Fibroblast of skin of right quadriceps (primary cell): ENCODE data around the gene FBXL2.

Source experiments
- DNase-seq: peaks from one replicate; pipeline ENCODE4 v3.0.0-alpha.2; 2013

The FBXL2 gene

DNA sequence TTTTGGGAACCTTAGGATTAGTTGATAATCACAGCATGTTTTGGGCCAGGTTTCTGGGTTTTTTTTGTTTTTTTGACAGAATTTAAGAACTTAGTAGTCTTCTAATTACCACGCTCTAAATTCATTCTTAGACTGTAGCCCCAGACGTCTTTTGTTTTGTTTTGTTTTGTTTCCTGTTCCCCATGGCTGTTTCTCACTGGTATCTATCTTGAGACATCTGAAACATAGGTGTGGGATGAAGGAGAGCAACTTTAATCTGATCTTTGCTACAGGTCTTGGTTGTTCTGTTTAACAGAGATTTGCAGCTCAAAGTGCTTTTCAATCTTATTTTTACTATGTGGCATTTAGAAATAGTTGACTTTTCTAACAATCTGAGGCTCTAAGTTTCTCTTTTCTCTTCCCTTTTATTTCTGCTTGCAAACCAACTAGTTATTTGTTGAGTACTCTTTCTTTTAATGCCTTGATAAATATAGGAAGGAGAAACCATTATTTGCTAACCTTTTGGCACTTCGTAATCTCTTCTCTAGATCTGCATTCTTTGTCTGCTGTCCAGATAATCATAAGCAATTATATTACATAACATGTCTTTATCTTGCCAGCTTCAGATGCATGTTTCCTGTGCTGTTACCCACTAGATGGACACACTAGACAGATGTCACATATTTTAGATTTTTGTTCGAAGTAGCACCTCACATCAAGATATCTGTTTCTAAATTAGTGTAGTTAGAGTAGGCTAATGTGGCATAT lies 40.9 kb downstream of the FBXL2 start:
- DNase-seq = peak; percentile 2

DNA sequence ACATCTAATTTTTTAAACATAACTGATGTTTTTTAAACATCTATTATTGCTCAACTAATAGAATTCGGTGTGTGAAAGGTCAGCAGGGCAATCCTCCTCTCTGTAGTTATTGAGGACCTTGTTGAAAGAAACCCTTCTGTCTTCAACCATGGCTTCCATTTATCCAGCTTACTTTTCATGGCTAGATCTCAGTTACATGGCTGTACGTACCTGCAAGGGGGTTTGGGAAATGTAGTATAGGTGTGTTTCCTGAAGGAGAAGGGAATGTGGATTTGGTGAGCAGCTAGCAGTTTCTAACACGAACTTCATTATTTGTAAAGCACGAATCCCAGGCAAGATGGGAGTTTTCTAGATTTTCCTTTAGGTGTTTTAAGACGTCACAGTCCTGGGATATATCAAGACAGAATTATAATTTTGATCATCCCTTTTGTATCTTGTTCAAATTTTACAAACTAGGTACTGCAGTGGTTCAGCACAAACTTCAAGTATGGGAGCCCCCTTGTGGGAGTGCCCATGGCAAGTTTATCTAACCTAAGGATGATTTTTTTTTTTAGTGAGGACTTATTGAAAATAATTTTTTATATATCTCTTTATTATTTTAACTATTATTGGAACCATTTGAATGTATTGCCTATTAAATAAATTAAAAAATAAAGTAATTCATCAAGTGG lies 41.6 kb downstream of the FBXL2 start:
- DNase-seq = peak; percentile 3

DNA sequence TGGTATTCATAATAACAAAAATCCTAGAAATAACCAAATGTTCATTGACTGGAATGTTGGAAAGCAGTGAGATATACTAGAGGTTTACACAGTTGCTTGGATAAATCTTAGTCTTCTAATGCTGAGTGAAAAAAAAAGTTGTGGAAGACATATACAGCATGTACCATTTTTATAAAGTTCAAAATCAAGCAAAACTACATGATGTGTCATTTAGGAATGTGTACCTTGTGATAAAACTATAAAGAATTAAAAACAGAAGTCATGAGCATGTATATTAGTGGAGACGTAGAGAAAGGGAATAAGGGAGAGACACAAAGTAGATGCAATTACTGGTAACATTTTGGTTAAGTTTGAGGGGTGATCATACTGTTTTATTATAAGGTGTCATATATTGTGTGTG lies 45.2 kb downstream of the FBXL2 start:
- DNase-seq = peak; percentile 3

DNA sequence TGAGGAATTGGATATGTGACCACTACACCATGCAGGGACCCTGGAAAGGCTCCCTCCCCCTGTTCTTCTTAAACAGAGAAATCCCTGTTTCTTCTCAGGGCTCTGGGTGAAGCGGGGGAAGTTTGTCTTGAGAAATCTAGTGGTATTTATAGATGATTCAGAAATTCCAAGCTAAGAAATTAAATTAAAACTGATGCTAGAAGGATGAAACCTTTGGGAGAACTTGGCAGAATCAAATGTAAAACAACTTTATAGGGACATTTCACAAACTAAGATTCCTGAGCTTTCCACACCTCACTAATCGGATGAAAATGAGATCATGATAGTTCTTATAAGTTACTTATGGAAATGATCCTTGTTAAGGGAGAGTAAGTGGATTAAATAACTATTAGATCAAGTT lies 54.2 kb downstream of the FBXL2 start:
- DNase-seq = peak; percentile 68

DNA sequence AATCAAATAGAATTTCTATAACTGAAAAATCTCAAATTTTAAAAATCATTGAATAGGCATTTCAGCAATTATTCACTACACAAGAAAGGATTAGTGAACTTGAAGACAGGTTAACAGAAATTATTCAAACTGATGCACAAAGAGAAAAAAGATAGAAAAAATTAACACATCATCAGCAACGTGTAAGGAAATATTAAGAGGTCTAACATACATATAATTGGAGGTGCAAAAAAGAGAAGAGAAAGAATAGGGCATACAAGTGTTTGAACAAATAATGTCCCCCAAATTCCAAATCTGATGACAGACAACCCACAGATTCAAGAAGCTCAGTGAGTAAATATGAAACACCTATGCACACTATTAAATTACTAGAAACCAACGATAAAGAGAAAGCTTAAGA lies 57.1 kb downstream of the FBXL2 start:
- no peak for DNase-seq

DNA sequence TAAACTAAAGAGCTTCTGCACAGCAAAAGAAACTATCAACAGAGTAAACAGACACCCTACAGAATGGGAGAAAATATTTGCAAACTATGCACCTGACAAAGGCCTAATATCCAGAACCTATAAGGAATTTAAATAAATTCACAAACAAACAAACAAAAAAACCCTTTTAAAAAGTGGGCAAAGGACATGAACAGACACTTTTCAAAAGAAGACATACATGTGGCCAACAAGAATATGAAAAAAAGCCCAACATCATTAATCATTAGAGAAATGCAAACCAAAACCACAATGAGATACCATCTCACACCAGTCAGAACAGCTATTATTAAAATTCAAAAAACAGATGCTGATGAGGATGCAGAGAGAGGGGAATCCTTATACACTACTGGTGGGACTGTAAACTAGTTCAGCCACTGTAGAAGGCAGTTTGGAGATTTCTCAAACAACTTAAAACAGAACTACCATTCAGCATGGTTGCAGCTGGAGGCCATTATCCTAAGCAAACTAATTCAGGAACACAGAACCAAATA lies 61.8 kb downstream of the FBXL2 start:
- peak; percentile 3 for DNase-seq

DNA sequence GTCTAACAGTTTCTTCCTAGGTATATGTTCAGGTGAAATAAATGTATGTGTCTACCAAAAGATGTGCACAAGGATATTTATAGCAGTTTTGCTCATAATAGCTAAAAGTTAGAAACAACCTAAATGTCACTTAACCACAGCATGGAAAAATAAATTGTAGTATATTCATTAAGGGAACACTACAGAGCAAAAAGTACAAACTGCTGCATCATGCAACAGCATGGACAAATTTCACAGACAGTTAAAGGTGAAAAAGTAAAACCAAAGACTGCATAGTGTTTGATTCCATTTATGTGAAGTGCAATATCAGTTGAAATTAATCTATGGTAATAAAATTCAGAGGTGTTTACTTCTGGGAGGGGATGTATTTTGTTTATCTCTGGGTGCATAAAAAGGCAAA lies 62.5 kb downstream of the FBXL2 start:
- no peak for DNase-seq

DNA sequence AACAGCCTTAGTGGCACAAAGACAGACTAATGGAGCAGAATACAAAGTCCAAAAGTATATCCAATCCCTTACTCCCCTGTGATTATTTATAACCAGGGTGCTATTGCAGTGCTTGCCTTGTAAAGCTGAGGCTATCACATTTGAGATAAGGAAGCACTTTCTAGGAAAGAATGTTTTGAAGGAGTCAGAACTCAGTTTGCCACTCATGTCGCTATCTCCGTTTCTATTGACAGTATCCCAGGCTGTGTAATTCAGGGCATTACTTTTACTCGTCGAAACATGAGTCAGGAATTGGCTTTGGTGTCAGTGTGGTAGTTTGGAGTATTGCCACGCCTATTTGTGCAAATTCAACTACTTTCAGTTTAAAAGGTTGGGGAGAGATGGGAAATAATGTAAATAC lies 78.4 kb downstream of the FBXL2 start:
- DNase-seq = peak; percentile 20

DNA sequence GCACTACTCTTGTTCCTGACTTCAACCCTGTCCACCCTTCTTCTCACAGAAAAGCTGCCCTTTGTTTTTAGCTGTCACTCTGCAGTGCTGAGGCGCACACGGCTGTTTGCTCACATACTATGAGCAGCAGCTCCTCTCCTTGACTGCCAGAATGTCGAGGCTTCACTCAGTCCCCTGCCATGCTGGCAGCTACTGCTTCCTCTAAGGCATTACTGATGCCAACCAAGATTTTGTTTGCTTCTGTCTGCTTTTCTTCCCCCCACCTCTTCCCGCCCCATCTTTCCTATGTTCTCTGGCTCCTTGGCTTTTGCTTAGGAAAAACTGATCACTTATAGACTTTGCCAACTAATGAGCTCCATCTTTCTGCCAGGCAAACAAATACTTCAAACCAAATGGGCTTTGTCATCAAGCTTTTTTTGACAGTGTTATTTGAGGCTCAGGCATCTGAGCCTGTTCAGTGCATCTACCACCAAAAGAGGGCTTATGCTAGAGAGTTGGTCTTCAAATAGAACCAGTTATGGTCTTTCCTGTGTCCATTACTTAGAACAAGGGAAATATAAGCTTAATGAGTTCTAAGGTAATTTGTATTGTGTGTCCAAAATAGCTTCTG lies 81.0 kb downstream of the FBXL2 start:
- no peak for DNase-seq

DNA sequence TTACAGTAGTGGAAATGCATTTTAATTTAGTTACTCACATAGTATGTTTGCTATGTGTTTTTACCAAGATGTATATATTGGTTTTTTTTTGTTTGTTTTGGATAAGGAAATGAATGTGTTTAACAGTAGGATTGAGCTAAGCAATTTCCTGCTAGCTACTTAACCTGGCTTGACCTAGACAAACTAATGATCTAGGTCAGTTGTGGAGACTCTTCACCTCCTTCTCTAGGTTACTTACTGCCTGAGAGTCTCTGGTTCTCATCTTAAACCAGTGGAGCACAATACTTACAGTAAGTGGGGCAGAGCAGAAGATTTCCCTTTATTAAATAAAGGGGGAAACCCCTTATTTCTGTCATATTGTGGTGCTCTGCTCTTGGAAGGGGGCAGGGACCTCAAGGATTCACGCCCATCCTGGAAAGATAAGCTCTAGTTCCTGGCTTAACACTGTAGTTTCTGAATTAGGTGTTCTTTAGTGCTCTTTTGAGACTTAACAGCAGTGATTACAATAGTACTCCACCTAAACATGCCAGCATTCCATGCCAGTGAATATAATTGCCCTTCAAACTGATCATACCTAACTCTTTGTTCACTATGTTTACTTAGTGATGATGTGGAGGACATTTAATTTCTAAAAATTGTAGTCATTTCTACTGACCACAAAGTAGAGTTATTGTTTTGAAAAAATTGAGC lies 83.0 kb downstream of the FBXL2 start:
- DNase-seq = peak; percentile 63

DNA sequence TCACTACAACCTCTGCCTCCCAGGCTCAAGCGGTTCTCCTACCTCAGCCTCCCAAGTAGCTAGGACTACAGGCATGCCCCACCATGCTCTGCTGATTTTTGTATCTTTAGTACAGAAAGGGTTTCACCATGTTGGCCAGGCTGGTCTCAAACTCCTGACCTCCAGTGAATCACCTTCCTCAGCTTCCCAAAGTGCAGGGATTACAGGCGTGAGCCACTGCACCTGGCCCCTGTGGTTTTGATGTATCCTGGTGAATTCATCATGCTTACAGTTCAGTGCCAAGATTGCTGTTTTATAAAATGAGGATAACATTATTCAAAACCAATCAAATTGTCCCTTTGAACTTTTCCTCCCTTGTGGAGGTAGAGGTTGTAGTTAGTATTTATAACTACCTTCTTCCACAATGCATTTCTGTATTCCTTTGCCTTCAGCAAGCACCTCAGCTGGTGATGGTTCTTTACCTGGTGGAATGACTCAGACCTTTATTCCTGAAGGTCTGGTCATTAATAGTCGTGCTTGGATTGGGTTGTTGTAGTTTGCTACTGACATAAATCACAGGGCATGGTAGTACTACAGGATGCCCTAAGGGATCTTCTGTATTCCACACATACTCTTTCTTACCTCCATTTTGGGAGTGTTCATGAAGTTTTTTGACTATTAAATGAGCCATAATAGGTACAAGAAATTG lies 86.0 kb downstream of the FBXL2 start:
- no peak for DNase-seq

DNA sequence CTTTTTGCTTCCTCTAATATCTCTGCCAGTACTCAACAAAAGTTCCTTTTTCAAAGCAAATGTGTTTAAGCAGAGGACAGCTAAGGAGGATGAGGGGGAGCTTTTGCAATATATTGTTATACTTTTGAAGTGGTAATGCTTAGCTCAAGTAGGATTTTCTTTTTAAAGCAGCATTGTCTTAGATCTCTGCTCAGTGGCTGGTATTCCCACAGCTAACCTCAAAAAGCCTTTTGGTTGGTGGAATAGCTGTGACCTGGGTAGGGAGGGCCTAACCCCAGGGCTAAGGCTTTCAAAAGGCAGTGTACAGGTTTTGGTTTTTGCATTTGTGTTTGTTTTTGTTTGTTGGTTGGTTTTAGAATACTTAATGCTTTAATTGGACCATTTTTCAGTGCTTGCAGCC lies 86.8 kb downstream of the FBXL2 start:
- no peak for DNase-seq

DNA sequence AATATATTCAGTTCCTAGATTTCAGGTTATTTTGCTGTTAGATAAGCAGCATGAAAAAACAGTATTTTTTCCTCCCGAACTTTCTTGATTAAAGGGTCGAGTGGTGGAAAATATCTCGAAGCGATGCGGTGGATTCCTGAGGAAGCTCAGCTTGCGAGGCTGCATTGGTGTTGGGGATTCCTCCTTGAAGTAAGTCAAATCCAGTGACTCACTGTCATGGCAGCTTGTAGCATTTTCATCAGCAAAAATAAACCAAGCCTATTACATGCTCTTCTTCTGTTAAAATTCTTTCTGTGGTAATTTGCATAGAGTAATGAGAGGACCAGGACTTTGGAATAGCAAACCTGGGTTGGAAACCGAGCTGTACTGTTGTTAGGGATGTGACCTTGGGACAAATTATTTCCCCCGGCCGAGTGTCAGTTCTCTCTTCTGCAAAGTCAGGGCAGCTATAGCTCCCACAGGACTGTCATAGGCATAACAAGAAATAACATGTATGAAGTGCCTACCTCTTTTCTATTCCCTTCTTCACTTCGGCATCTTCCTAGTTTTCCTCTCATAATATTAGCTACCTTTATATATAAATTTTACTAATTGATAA lies 87.4 kb downstream of the FBXL2 start:
- peak; percentile 37 for DNase-seq

DNA sequence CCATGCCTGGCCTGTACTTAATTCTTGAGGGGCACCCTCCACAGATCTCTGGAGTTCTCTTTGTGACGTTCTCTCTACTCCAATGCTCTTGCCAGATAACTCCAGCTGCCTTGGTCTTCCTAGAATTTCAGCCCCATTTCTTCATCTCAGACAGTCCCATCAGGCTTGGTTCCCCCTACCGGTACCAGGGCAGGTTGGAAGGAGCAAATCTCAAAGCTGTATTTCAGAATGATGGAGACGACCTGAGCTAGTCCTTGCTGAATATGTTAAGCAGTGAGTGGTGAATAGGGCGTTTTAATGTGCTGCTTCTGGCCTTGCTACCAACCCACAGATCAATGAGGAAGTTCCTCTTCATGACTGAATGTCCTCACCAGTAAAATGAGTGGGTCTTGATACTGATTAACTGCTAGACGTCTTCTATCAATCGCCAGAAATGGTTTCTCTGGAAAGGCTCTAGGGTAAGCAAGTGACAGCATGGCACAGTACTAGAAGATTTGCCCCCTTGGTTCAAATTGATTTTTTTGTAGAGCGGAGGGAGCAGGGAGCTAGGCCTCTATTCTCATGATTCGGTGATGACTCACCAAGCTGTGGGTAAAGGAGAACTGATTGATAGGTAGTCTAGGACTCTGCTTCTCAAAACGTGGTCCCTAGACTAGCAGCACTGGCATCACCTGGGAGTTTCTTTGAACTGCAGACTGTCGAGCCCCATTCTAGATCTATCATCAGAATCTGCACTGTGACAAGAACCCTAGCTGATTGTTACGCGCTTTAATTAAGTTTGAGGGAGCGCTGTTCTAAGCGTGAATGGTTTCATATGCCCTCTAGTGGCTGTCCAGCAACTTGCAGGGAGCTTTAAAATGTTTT lies 95.2 kb downstream of the FBXL2 start:
- DNase-seq = peak; percentile 64

DNA sequence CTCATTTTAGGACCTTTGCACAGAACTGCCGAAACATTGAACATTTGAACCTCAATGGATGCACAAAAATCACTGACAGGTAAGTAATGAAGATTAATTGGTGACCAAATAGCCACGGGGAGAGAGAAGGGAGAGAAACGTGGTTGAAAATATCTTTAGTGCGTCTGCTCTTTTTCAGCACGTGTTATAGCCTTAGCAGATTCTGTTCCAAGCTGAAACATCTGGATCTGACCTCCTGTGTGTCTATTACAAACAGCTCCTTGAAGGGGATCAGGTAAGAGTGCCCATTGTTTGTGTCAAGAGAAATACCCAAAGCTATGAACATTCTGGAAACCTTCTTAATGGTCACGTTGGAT lies 95.8 kb downstream of the FBXL2 start:
- DNase-seq = no peak

DNA sequence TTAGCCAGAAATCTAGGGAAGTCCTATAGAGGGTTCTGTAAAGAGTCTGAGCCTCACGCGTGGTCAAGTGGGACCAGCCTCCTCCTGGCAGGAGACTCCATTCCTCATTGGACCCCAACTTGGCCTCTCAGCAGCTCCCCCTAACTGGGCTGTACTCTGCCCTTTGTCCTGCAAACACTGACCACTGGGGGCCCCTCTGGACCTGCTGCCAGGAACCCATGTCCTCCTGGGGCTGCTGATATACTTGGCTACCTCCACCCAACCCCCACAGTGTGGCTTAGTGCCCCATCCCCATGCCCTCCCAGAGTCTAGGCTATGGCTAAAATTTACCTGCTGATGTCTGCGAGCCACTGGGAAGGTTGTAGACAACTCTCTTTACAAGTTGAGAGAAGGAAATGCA lies 100.2 kb downstream of the FBXL2 start:
- no peak for DNase-seq

DNA sequence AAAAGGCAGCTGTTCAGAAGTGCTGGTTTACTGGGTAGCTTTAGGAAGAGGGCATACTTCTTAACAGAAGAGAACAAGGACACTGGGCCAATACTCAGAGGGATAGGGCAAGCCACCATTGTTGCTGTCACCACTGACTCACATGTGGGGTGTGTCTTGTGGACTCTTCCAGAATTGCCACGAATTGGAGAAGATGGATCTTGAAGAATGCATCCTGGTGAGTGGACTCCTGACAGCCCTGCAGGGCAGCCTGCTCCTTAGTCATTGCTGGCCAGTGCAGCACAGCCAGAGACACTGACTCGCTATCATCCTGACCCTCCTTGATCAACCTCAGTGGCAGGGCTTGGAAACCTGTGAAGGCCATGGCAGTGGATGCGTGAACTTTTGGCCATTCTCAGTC lies 100.7 kb downstream of the FBXL2 start:
- peak; percentile 24 for DNase-seq

DNA sequence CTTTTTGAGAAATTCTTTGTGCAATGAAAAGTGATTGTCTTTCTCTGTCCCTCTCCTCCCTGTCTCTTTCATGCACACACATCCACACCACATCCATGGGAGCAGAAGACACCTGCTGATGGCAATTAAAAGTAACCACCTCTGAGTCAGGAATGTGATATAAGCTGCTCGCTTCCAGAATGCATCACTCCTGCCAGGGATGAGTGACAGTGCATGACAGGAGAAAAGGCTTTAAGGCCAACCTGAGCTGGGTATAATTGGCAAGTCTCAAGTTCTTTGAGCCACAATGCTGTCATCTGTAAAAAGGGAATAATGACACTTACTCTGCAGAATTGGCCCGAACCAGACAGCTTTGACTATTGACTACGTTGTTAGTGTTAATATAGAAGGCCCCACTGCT lies 103.4 kb downstream of the FBXL2 start:
- DNase-seq = no peak

DNA sequence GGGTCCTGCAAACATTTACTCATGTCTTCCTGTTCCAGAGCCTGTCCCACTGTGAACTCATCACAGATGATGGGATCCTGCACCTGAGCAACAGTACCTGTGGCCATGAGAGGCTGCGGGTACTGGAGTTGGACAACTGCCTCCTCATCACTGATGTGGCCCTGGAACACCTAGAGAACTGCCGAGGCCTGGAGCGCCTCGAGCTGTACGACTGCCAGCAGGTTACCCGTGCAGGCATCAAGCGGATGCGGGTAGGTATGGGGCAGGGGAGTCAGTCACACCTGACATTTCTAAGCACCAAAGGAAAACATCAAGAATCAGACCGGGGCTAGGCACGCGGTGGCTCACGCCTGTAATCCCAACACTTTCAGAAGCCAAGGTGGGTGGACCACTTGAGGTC lies 106.7 kb downstream of the FBXL2 start:
- DNase-seq = no peak

DNA sequence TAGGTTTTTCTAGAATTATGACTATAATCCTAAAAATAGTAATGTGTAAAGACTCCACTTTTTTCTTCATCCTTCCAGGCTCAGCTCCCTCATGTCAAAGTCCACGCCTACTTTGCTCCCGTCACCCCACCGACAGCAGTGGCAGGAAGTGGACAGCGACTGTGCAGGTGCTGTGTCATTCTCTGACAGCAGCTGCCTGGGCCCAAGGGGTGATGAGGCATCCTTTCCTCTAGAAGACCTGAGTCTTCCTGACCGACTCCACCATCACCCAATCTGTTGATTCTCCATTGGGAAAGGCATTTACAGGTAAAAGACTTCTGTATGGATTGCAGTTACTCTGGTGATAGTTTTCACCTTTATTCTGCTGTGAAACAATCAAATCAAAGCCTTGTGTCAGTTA lies 108.2 kb downstream of the FBXL2 start:
- DNase-seq = no peak

DNA sequence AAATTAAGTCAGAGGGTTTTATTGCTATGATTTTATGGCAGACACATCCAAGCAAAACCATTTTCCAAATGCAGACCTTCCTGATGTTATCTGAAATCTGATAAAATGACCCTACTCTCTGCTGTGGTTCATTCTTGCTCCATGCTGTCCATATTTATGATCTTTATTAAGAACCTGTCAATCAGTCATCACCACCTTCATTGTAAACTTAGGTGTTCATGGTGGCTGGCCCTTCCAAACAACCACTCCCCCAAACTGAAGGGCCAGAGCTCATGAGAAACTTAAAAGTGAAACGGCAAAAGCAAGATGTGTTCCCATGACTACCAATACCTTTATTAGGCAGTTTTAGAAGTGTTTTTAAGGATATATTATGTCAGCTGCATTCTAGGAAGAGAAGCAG lies 109.4 kb downstream of the FBXL2 start:
- DNase-seq = no peak
